Liver (tissue), 9 donors: ENCODE results near the gene CCR6. TPM values are rescaled to one million over a fixed set of nuclear protein-coding genes. Genes with fewer than 3 reads are reported as not detected.

Experiments used
- DNase-seq: peaks from one replicate; pipeline ENCODE4 v3.0.0-alpha.2; 2017; ENCODE audit warnings: low spot score
- H3K27ac ChIP-seq, 2 donors: one replicate each; pipeline ENCODE4 v1.7.0; 2013; ENCODE audit warnings: inconsistent platforms in 2 of 2, low read length in 2 of 2, control low read depth in 1 of 2, low read depth in 1 of 2, mild to moderate bottlenecking in 1 of 2
- H3K27me3 ChIP-seq, 4 donors: one replicate each; pipeline versions ENCODE4 v1.6.1 to v1.7.0; 2013; ENCODE audit warnings: low read length in 3 of 4, inconsistent platforms in 1 of 4, mild to moderate bottlenecking in 1 of 4, moderate library complexity in 1 of 4; ENCODE audit not compliant: control insufficient read depth in 4 of 4, insufficient read depth in 4 of 4
- H3K36me3 ChIP-seq, 4 donors: one replicate each; pipeline versions ENCODE4 v1.6.1 to v1.7.0; 2013; ENCODE audit warnings: low read length in 3 of 4, mild to moderate bottlenecking in 3 of 4, low read depth in 1 of 4, moderate library complexity in 1 of 4; ENCODE audit not compliant: control insufficient read depth in 4 of 4, insufficient read depth in 3 of 4
- H3K4me1 ChIP-seq, 4 donors: one replicate each; pipeline versions ENCODE4 v1.6.1 to v1.7.0; 2013; ENCODE audit warnings: low read length in 3 of 4, mild to moderate bottlenecking in 3 of 4, moderate library complexity in 1 of 4; ENCODE audit not compliant: control insufficient read depth in 4 of 4, insufficient read depth in 4 of 4
- H3K4me3 ChIP-seq, 3 donors: one replicate each; pipeline versions ENCODE4 v1.6.1 to v1.7.0; 2013; ENCODE audit warnings: low read length in 3 of 3, control low read depth in 1 of 3, low read depth in 1 of 3, mild to moderate bottlenecking in 1 of 3
- H3K9ac ChIP-seq, 2 donors: one replicate each; pipeline ENCODE4 v1.7.0; 2013; ENCODE audit warnings: low read length in 2 of 2, mild to moderate bottlenecking in 2 of 2, moderate library complexity in 2 of 2, control low read depth in 1 of 2, low read depth in 1 of 2
- H3K9me3 ChIP-seq, 4 donors: one replicate each; pipeline versions ENCODE4 v1.6.1 to v1.7.0; 2013; ENCODE audit warnings: low read length in 3 of 4; ENCODE audit not compliant: control insufficient read depth in 4 of 4
- CTCF ChIP-seq: fragments of 150-350 bp; IDR thresholded peaks from 2 replicates; pipeline ENCODE4 v1.5.1; 2017; ENCODE audit warnings: improper control_type of control experiment, low read depth, low read length; ENCODE audit not compliant: missing input control
- EGR1 ChIP-seq, 2 donors: IDR thresholded peaks; 2 replicates each; pipeline ENCODE4 v1.6.1; 2016 to 2018; ENCODE audit warnings: antibody characterized with exemption in 2 of 2, low read depth in 2 of 2
- FOXA1 ChIP-seq: IDR thresholded peaks from 2 replicates; pipeline ENCODE4 v1.6.1; 2016; ENCODE audit warnings: antibody characterized with exemption
- GABPA ChIP-seq, 2 donors: IDR thresholded peaks in 1 of 2; conservative IDR thresholded peaks in 1 of 2; 2 replicates each; pipeline ENCODE4 v1.6.1; 2016; ENCODE audit warnings: antibody characterized with exemption in 2 of 2, mild to moderate bottlenecking in 1 of 2, moderate library complexity in 1 of 2
- HNF4A ChIP-seq, 2 donors: conservative IDR thresholded peaks; 2 replicates each; pipeline ENCODE4 v1.6.1; 2016; ENCODE audit warnings: antibody characterized with exemption in 2 of 2, mild to moderate bottlenecking in 2 of 2
- HNF4G ChIP-seq: IDR thresholded peaks from 2 replicates; pipeline ENCODE4 v1.6.1; 2016; ENCODE audit warnings: antibody characterized with exemption
- JUND ChIP-seq, 2 donors: IDR thresholded peaks; 2 replicates each; pipeline ENCODE4 v1.6.1; 2016; ENCODE audit warnings: antibody characterized with exemption in 2 of 2
- NR2F2 ChIP-seq: IDR thresholded peaks from 2 replicates; pipeline ENCODE4 v1.6.1; 2016; ENCODE audit warnings: antibody characterized with exemption
- RAD21 ChIP-seq, 2 donors: IDR thresholded peaks; 2 replicates each; pipeline ENCODE4 v1.6.1; 2016; ENCODE audit warnings: antibody characterized with exemption in 2 of 2, mild to moderate bottlenecking in 2 of 2
- REST ChIP-seq: IDR thresholded peaks from 2 replicates; pipeline ENCODE4 v1.6.1; 2016; ENCODE audit warnings: antibody characterized with exemption, mild to moderate bottlenecking
- RXRA ChIP-seq, 2 donors: IDR thresholded peaks; 2 replicates each; pipeline ENCODE4 v1.6.1; 2017 to 2018; ENCODE audit warnings: antibody characterized with exemption in 2 of 2, mild to moderate bottlenecking in 1 of 2
- TAF1 ChIP-seq: conservative IDR thresholded peaks from 2 replicates; pipeline ENCODE4 v1.6.1; 2016; ENCODE audit warnings: antibody characterized with exemption, mild to moderate bottlenecking
- YY1 ChIP-seq: IDR thresholded peaks from 2 replicates; pipeline ENCODE4 v1.6.1; 2016; ENCODE audit warnings: antibody characterized with exemption, mild to moderate bottlenecking
- WGBS: extraction: QIAGEN DNeasy Blood & Tissue Kit; methylation state at CpG from one replicate; pipeline ENCODE4 v1.1.7; 2013; 5-methylcytosine and 5-hydroxymethylcytosine counted together
- polyA plus RNA-seq, 2 donors: library from polyadenylated mRNA; stranded (reverse) in 1 of 2; unstranded in 1 of 2; fragments of 200-250 nt in 1 of 2; fragments of >200 nt in 1 of 2; fragmentation: Nextera tagmentation in 1 of 2; extraction: Ambion mirVana in 1 of 2; gene quantifications; one replicate each; pipeline versions ENCODE4 v1.2.1 to v1.2.3, GENCODE V29; 2013 to 2015
- total RNA-seq, 2 donors: library from RNA; depleted of rRNA; stranded (reverse); fragments of >200 nt; gene quantifications; one replicate each; pipeline ENCODE4 v1.2.3, GENCODE V29; 2014
- TF ChIP-seq, protein P1 (sequence below): IDR thresholded peaks from 2 replicates; pipeline ENCODE4 v1.6.1; 2016; ENCODE audit warnings: antibody characterized with exemption
- TF ChIP-seq, protein P2 (sequence below): IDR thresholded peaks from 2 replicates; pipeline ENCODE4 v1.6.1; 2016; ENCODE audit warnings: antibody characterized with exemption
- donor health status: healthy.
- donor health status: healthy.
- donor health status: healthy.
- donor health status: healthy.
- donor health status: healthy.

The CCR6 gene
- total and polyA plus RNA-seq, 4 donors = 0.02 to 8.4 TPM; not detected in 2

DNA sequence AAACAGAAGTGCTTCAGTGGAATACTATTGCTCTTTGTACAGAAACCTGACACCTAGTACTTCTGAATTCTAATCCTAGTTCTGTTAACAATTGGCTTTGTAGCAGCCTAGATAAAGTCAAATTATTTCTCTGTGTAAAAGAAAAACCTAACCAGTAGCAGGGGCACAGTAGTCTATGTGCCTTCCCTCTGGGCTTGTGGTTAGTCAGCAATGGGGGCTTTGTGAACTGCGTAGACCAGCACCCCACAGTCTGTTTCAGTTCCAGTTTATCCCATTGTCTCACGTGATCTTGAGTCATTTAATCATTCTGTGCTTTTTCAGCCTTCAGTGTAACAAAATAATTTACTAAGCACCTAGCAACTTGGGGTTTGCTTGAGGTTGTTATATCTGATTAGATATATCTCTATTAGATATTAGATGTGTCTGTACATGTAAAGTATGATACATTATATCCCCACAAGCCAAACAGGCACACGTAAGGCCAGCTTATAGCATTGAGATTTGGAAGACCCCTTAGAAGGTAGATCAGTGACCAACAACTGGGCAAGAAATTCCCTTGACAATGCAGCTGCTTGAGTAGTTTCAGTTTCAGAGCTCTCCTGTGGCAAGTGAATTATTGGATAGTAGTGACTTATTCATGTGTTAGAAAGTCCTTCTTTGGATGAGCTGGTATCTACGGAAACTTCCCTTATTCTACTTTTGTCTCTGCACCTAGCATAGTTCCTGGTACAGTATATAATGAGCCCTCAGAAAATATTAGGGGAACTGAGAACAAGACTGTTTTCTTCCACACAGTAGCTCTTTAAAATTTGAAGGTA lies 27.9 kb upstream of the CCR6 start:
- Histone ChIP-seq H3K9me3 (no peaks in the 10 kb centered on the region), H3K27me3 (no peaks in the 10 kb centered on the region), H3K36me3 (no peaks in the 10 kb centered on the region), H3K27ac (peak overlapping the region in 1 of 2 donors; percentile 22), H3K4me1 (no peaks in the 10 kb centered on the region), H3K9ac (no peak overlapping the region), H3K4me3 (no peak overlapping the region)
- TF ChIP-seq YY1 = no peak
- no peak for TF ChIP-seq HNF4G
- TF ChIP-seq HNF4A (conservative IDR thresholded peaks at IDR 0.05) = no peak
- TF ChIP-seq TAF1 = no peak
- TF ChIP-seq, protein P1, sequence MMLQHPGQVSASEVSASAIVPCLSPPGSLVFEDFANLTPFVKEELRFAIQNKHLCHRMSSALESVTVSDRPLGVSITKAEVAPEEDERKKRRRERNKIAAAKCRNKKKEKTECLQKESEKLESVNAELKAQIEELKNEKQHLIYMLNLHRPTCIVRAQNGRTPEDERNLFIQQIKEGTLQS = no peak
- TF ChIP-seq GABPA (IDR thresholded peaks at IDR 0.05 in 1 of 2, conservative IDR thresholded peaks at IDR 0.05 in 1 of 2) = no peak
- TF ChIP-seq RXRA (IDR thresholded peaks at IDR 0.05) = no peak
- no peak for DNase-seq
- 81% methylated on average over 4 of the region's 4 CpGs for WGBS

DNA sequence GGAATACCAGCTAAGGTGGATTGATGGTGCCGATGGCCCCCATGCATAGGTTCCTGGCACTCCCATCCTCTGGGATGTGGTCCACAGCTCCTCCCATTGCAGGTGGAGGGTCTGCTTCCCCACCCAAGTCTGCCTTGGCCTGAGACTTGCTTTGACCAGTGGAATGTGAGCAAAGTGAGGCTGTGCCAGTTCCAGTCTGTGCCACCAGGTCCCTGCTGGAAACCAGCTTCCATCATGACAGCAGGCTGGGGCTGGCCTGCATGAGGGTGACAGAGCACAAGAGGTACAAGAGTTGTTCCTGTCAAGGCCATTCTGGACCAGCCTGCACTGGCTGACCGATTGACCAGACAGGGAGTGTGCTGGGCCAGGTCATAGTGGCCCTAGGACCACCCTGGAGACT lies 27.0 kb upstream of the CCR6 start:
- TF ChIP-seq JUND (IDR thresholded peaks at IDR 0.05) = no peak
- TF ChIP-seq EGR1 (IDR thresholded peaks at IDR 0.05; ENCODE audit: low read depth in 2 of 2) = no peak
- TF ChIP-seq GABPA (IDR thresholded peaks at IDR 0.05 in 1 of 2, conservative IDR thresholded peaks at IDR 0.05 in 1 of 2) = no peak
- TF ChIP-seq FOXA1 = no peak
- TF ChIP-seq TAF1 = no peak
- no peak for TF ChIP-seq REST
- no peak for TF ChIP-seq HNF4A (conservative IDR thresholded peaks at IDR 0.05)
- no peak for TF ChIP-seq HNF4G
- TF ChIP-seq NR2F2 = no peak

GRCh38 chr6:167096991-167097390 lies 25.9 kb upstream of the CCR6 start:
- no peaks in the 10 kb centered on the region for H3K27me3 ChIP-seq
- no peak for DNase-seq
- no peaks in the 10 kb centered on the region for H3K36me3 ChIP-seq
- H3K9ac ChIP-seq = no peak overlapping the region
- no peaks in the 10 kb centered on the region for H3K9me3 ChIP-seq
- H3K27ac ChIP-seq = no peak overlapping the region
- H3K4me1 ChIP-seq = no peaks in the 10 kb centered on the region
- 96% methylated on average over 7 of the region's 7 CpGs for WGBS
- TF ChIP-seq CTCF (no peak), FOXA1 (no peak), RAD21 (IDR thresholded peaks at IDR 0.05) (no peak), TAF1 (no peak)
- TF ChIP-seq, protein P2, sequence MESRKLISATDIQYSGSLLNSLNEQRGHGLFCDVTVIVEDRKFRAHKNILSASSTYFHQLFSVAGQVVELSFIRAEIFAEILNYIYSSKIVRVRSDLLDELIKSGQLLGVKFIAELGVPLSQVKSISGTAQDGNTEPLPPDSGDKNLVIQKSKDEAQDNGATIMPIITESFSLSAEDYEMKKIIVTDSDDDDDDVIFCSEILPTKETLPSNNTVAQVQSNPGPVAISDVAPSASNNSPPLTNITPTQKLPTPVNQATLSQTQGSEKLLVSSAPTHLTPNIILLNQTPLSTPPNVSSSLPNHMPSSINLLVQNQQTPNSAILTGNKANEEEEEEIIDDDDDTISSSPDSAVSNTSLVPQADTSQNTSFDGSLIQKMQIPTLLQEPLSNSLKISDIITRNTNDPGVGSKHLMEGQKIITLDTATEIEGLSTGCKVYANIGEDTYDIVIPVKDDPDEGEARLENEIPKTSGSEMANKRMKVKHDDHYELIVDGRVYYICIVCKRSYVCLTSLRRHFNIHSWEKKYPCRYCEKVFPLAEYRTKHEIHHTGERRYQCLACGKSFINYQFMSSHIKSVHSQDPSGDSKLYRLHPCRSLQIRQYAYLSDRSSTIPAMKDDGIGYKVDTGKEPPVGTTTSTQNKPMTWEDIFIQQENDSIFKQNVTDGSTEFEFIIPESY = no peak
- no peak overlapping the region for H3K4me3 ChIP-seq

More for the DNA sequence above, 27.0 kb upstream of the CCR6 start:
- Histone ChIP-seq H3K36me3 (no peaks in the 10 kb centered on the region), H3K27ac (no peak overlapping the region), H3K9me3 (no peaks in the 10 kb centered on the region), H3K27me3 (no peaks in the 10 kb centered on the region), H3K9ac (no peak overlapping the region), H3K4me1 (no peaks in the 10 kb centered on the region), H3K4me3 (no peak overlapping the region)
- WGBS = 90% methylated on average over 2 of the region's 2 CpGs
- DNase-seq = no peak
